ENCODE data around the gene KIF5C. TPM values are rescaled to one million over a fixed set of nuclear protein-coding genes. Genes with fewer than 3 reads are reported as not detected.
A peak's percentile ranks its signal among the peaks of the same experiment; 100 is the strongest.

The KIF5C gene
- total RNA-seq (1 to 10 TPM in 1 of 4 donors, under 1 TPM in 3; 0.22 to 1.1 (median 0.58) TPM), polyA plus RNA-seq (under 1 TPM; 0.31 to 0.72 (median 0.59) TPM)
- long read RNA-seq, donor 1, result 0 reads
- long read RNA-seq, donor 2, partial matches to known transcripts, result 0 of 1 reads
- long read RNA-seq, donor 2, other reads (novel, unspliced or antisense), result 1 of 1 reads

DNA sequence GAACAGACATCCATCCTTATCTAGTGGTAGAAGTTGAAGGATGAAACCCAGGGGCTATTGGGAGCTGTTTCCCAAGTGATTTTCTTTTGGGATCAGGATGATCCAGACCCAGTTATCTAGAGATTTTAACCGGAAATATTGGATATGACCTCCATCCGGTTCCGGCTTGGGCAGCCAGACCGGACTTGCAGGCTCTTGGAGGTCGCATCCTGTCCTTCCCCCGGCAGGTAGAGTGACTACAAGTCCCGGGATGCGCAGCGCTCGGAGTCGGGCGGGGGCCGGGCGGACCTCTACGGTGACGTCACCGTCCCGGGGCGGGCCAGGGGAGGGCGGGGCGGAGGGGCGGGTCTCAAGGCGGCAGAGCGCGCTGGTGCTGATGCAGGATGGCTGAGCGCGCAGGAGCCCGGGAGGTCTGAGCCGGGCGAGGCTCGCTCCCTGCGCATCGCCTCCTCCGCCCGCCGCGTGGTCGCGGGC lies at the start of gene KIF5C:
KIF5C (plus strand) TSS at position 360 of the 474 bp plus-strand sequence. CDS start 391 bp downstream, outside the sequence.
- no peaks in the 10 kb centered on the region for H3K9me3 ChIP-seq
- H3K27ac ChIP-seq, result no peak within 1 kb of the TSS
- H3K27me3 ChIP-seq (ENCODE audit: insufficient read depth in 3 of 3, low read length in 2 of 3), result peaks cover 0 to 57% (median 3%) of the 10 kb centered on the region in 3 donors
- peaks cover 11% of the 10 kb centered on the region for H3K4me1 ChIP-seq
- peak; percentile 79 to 86 (median 83) for ATAC-seq
- DNase-seq, result peak; percentile 74 to 82
- H3K36me3 ChIP-seq (ENCODE audit: insufficient read depth in 1 of 2, low read depth in 1 of 2), result no peaks in the 10 kb centered on the region
- TF ChIP-seq, protein P1, sequence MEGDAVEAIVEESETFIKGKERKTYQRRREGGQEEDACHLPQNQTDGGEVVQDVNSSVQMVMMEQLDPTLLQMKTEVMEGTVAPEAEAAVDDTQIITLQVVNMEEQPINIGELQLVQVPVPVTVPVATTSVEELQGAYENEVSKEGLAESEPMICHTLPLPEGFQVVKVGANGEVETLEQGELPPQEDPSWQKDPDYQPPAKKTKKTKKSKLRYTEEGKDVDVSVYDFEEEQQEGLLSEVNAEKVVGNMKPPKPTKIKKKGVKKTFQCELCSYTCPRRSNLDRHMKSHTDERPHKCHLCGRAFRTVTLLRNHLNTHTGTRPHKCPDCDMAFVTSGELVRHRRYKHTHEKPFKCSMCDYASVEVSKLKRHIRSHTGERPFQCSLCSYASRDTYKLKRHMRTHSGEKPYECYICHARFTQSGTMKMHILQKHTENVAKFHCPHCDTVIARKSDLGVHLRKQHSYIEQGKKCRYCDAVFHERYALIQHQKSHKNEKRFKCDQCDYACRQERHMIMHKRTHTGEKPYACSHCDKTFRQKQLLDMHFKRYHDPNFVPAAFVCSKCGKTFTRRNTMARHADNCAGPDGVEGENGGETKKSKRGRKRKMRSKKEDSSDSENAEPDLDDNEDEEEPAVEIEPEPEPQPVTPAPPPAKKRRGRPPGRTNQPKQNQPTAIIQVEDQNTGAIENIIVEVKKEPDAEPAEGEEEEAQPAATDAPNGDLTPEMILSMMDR (IDR thresholded peaks at IDR 0.05), result no peak
- 1% methylated on average over 29 to 39 of the region's 39 CpGs for WGBS, 3 donors
- H3K4me3 ChIP-seq, result peak within 1 kb of the TSS; percentile 50
- intact Hi-C loops (cut with DNase I), result no loop called here

DNA sequence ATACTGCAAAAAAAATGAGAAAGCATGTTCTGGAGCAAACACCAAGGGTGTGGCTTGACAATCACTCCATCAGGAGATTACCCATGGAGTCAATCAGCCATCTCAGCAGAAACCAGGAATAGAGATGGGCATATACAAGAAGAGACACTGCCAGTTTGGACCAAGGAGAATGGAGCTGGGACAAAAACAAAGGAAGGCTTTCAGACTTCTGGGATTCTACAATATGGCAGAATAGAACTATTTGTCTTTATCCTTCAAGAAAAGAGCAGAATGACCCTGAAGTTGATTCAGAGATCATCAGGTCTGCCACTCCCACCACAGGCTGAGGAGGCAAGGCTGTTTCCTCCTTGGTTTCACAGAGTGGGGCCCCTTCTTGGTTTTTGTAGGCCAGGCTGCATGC lies 48.2 kb upstream of the KIF5C start:
- intact Hi-C loops (cut with DNase I), result no loop called here
- Histone ChIP-seq H3K27me3 (ENCODE audit: insufficient read depth in 3 of 3, low read length in 2 of 3) (no peaks in the 10 kb centered on the region), H3K9me3 (no peaks in the 10 kb centered on the region), H3K4me3 (no peak overlapping the region), H3K36me3 (ENCODE audit: insufficient read depth in 1 of 2, low read depth in 1 of 2) (no peaks in the 10 kb centered on the region), H3K4me1 (no peaks in the 10 kb centered on the region), H3K27ac (no peak overlapping the region)
- TF ChIP-seq, protein P1 (IDR thresholded peaks at IDR 0.05), result no peak
- ATAC-seq (no peak), DNase-seq (no peak)

DNA sequence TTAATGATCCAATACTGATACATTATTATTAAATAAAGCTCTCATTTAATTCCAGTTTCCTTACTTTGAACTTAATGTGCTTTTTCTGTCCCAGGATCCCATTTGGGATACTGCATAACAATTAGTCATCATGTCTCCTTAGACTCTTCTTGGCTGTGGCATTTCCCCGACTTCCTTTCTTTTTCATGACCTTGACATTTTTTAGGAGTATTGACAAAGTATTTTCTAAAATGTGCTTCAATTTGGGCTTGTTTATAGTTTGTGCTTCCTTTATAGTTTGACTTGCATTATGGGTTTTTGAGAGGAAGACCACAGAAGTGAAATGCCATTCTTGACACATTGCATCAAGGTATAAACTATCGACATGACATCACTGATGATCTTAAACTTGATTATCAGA lies 46.1 kb upstream of the KIF5C start:
- no peak overlapping the region for H3K27ac ChIP-seq
- peaks cover 0 to 2% (median 0%) of the 10 kb centered on the region in 3 donors for H3K27me3 ChIP-seq (ENCODE audit: insufficient read depth in 3 of 3, low read length in 2 of 3)
- 73 to 75% (median 75%) methylated on average over 2 of the region's 2 CpGs for WGBS, 3 donors
- no peaks in the 10 kb centered on the region for H3K9me3 ChIP-seq
- no peaks in the 10 kb centered on the region for H3K4me1 ChIP-seq
- H3K4me3 ChIP-seq, result no peak overlapping the region
- TF ChIP-seq, protein P1 (IDR thresholded peaks at IDR 0.05), result no peak
- ATAC-seq, result no peak
- no peak for DNase-seq
- intact Hi-C loops (cut with DNase I), result no loop called here
- H3K36me3 ChIP-seq (ENCODE audit: insufficient read depth in 1 of 2, low read depth in 1 of 2), result no peaks in the 10 kb centered on the region

DNA sequence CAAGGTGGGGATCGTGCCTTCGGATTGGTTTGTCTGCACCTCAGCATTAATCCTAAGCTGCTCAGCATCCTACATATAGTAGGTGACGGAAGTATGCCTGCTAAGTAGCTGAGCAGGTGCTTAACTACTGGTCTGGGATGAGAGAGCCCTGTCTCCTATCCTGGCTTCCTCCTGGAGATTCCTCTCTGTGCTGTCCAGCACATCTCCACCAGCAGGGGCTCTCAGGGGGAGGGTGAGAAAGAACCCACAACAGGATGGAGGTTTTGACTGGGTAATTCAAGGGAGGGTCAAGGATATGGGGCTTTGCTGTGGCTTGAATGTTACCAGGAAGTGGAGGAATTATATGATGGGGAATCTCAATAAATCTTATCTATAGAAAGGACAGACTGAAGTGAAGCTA lies 45.4 kb upstream of the KIF5C start:
- ATAC-seq, result no peak
- Histone ChIP-seq H3K4me3 (no peak overlapping the region), H3K36me3 (ENCODE audit: insufficient read depth in 1 of 2, low read depth in 1 of 2) (no peaks in the 10 kb centered on the region), H3K9me3 (no peaks in the 10 kb centered on the region), H3K27ac (no peak overlapping the region), H3K27me3 (ENCODE audit: insufficient read depth in 3 of 3, low read length in 2 of 3) (peaks cover 0 to 2% (median 0%) of the 10 kb centered on the region in 3 donors), H3K4me1 (no peaks in the 10 kb centered on the region)
- TF ChIP-seq, protein P1 (IDR thresholded peaks at IDR 0.05), result no peak
- DNase-seq, result no peak
- intact Hi-C loops (cut with DNase I), result no loop called here
- 76 to 77% (median 76%) methylated on average over 3 of the region's 3 CpGs for WGBS, 3 donors

DNA sequence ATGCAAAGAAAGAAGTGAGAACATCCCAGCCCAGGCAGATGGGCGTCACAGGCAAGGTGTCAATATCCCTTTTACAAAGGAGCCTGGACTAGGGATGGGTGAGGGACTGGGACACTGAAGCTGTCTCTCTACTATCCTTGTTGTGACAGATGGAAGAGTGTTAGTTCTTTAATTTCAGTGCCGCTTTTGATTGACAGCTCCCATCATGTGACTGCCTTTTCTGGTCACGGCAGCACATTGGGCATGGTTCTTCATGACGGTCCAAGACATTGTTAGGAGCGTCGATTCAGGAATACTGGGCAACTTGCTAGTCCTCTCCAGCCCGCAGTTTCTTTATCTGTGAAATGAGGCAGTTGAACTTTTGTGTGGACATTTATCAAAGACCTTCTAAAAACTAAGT lies 42.4 kb upstream of the KIF5C start:
- intact Hi-C loops (cut with DNase I), result no loop called here
- TF ChIP-seq, protein P1 (IDR thresholded peaks at IDR 0.05), result no peak
- Histone ChIP-seq H3K36me3 (ENCODE audit: insufficient read depth in 1 of 2, low read depth in 1 of 2) (no peaks in the 10 kb centered on the region), H3K4me1 (no peaks in the 10 kb centered on the region), H3K27me3 (ENCODE audit: insufficient read depth in 3 of 3, low read length in 2 of 3) (peaks cover 0 to 9% (median 2%) of the 10 kb centered on the region in 3 donors), H3K9me3 (no peaks in the 10 kb centered on the region), H3K4me3 (no peak overlapping the region), H3K27ac (no peak overlapping the region)
- no peak for ATAC-seq
- 80 to 94% (median 80%) methylated on average over 7 of the region's 7 CpGs for WGBS, 3 donors
- DNase-seq, result no peak

Measured in psoas muscle (tissue), 8 donors.